H7 (cell line): Measurements from ENCODE around the gene XK. TPM values are rescaled to one million over a fixed set of nuclear protein-coding genes. Genes with fewer than 3 reads are reported as not detected.

Experiments
- DNase-seq: peaks from one replicate; pipeline ENCODE4 v3.0.0; 2012
- H3K27me3 ChIP-seq: 2 replicates; pipeline ENCODE4 v1.6.0; 2011; ENCODE audit warnings: mild to moderate bottlenecking, low read length; ENCODE audit not compliant: control insufficient read depth, insufficient read depth
- H3K36me3 ChIP-seq: replicated peaks from 2 replicates; pipeline ENCODE4 v1.5.1; 2011; ENCODE audit warnings: low read length; ENCODE audit not compliant: control insufficient read depth, insufficient read depth
- H3K4me3 ChIP-seq: 2 replicates; pipeline ENCODE4 v1.5.1; 2011; ENCODE audit warnings: low read depth, mild to moderate bottlenecking, control low read depth, low read length, moderate library complexity; ENCODE audit not compliant: insufficient read depth
- total RNA-seq: library from RNA; depleted of rRNA; stranded (reverse); fragments of >200 nt; shearing (Covaris generic); gene quantifications from 2 replicates; pipeline ENCODE4 v1.2.3, GENCODE V29; 2014

The XK gene
- total RNA-seq, 1 experiment from 2014 or later, result 1.2 TPM

DNA sequence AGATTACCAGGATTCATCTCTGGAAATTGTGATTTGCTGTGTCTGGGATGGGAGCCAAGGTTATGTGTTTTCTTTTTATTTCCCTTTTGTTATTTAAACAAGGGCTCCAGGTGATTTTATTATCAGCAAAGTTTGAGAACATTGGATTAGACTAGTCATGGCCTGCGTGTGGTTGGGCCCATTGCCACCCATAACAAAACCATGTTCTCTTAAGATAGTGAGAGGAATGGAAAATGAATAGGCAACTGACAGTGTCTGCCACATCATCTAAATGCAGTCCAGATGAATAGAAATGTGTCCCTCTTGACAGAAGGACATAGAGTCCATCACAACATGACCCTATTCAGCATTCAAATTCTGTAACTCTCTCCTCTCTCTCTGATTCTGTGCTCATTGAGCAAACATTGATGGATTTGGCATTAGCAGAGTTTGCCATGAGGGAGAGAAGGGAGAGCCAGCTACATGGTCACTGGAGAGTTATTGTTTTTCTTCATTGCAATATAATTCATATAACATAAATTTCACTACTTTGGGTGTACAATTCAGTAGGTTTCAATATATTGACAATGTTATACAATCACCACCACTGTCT, 11.7 kb downstream of the XK start:
- no peaks in the 10 kb centered on the region for H3K27me3 ChIP-seq
- no peaks in the 10 kb centered on the region for H3K36me3 ChIP-seq
- no peak for DNase-seq
- H3K4me3 ChIP-seq, result no peak overlapping the region

DNA sequence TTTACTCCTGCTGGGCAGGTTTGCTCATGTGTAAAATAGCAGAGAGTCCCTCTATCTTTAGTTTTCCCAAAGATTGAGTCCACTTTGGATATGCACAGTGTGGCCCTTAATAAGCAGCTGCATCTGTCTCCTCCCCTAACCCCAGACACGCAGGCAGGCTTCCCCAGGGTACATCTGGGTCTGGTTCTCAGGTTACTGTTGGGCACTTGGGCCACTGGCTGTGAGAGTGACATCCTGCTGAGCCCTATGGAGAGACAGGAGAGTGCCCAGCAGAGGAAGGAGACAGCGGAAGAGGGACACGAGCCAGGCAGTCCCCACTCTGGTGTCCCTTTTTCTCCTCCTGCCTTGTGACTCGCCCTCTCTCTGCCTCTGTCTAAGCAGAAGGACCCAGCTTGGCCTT, 16.0 kb downstream of the XK start:
- no peaks in the 10 kb centered on the region for H3K27me3 ChIP-seq
- peak; percentile 15 for DNase-seq
- H3K4me3 ChIP-seq, result no peak overlapping the region
- no peaks in the 10 kb centered on the region for H3K36me3 ChIP-seq

DNA sequence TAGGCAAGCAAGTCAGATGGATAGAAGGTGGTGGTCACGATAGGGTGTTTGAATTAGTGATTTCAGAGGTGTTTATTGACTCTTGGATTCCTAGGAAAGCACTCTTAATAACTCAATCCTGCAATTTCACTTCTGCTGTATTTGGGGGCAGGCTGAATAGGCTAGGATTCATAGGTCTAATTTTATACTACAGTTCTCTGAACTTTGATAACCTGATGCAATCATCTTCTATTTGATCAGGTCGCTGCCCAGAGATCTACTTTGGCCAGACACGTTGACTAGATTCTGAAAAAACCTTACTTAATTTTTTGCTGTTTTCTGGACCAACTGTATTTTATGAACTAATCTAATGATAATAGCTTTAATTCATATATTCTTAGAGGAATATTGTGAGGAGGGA, 26.4 kb downstream of the XK start:
- DNase-seq, result no peak
- Histone ChIP-seq H3K27me3 (no peaks in the 10 kb centered on the region), H3K36me3 (no peaks in the 10 kb centered on the region), H3K4me3 (no peak overlapping the region)

GRCh38 chrX:37712458-37712857, 26.9 kb downstream of the XK start:
- H3K27me3 ChIP-seq, result no peaks in the 10 kb centered on the region
- H3K4me3 ChIP-seq, result no peak overlapping the region
- H3K36me3 ChIP-seq, result no peaks in the 10 kb centered on the region
- no peak for DNase-seq

DNA sequence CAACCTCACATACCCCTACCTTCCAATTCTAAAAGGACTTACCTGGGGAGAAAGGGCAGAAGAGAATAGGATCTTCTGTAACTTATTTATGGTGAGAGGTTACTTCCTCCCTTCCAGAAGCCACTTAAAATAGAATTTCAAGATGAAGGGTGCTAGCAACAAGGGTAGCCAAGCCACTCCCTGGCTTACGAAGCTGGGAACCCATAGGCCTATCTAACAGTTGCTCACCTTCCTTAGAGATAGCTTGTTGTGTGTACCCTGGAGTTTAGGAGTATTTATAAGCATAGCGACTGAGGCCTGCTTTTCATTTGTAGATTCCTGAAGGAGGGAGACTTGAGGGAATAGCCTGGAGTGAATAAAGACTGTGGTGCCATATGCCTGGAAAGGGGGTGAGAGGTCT, 28.9 kb downstream of the XK start:
- Histone ChIP-seq H3K4me3 (no peak overlapping the region), H3K36me3 (no peaks in the 10 kb centered on the region), H3K27me3 (no peaks in the 10 kb centered on the region)
- DNase-seq, result no peak

GRCh38 chrX:37716602-37717001, 31.0 kb downstream of the XK start:
- H3K36me3 ChIP-seq, result no peaks in the 10 kb centered on the region
- H3K4me3 ChIP-seq, result no peak overlapping the region
- DNase-seq, result no peak
- no peaks in the 10 kb centered on the region for H3K27me3 ChIP-seq

- H3K27me3 ChIP-seq, result no peaks in the 10 kb centered on the region
- no peak overlapping the region for H3K4me3 ChIP-seq
- DNase-seq, result no peak
- H3K36me3 ChIP-seq, result no peaks in the 10 kb centered on the region
Measured at GRCh38 chrX:37717708-37718107, 32.1 kb downstream of the XK start.

DNA sequence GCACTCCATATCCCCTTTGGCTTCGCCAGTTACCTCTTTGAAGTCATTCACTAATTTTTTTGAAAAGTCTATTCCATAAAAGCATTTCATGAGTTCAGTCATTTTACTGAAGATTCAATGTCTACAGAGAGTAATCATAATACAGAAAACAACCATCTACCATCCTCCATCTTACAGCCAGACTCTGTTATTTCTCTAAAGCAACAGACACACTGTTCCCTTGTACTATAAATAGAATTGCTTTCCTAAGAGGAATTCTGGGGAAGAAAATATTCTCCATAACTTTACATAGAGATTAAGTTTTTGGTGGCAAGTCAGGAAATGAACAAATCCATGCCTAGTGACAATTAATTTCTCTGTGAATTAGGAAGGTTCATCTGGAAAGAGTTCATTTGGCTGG, 37.0 kb downstream of the XK start:
- no peak for DNase-seq
- H3K4me3 ChIP-seq, result no peak overlapping the region
- H3K27me3 ChIP-seq, result no peaks in the 10 kb centered on the region
- no peaks in the 10 kb centered on the region for H3K36me3 ChIP-seq

GRCh38 chrX:37726346-37726745, 40.8 kb downstream of the XK start:
- no peaks in the 10 kb centered on the region for H3K36me3 ChIP-seq
- no peak overlapping the region for H3K4me3 ChIP-seq
- DNase-seq, result no peak
- no peaks in the 10 kb centered on the region for H3K27me3 ChIP-seq

DNA sequence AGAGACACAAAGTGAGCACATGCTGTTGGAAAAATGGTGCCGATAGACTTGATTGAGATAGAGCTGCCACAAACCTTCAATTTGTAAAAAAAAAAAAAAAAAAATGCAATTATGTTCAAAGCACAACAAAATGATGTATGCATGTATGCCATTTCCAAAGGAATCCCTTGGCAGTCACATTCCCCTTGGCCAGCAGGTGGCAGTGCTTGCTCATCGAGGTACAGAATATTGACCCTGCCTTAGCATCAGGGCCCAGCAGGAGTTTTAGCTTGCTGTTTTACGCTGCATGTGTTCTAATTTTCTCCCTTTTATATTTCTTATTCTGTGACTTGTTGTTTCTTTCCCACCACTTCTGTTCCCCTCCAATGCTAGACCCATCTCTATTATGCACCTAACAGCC, 59.8 kb downstream of the XK start:
- no peak overlapping the region for H3K4me3 ChIP-seq
- peak; percentile 66 for DNase-seq
- no peaks in the 10 kb centered on the region for H3K36me3 ChIP-seq
- H3K27me3 ChIP-seq, result no peaks in the 10 kb centered on the region

GRCh38 chrX:37745835-37746217, 60.2 kb downstream of the XK start:
- Histone ChIP-seq H3K36me3 (no peaks in the 10 kb centered on the region), H3K27me3 (no peaks in the 10 kb centered on the region), H3K4me3 (no peak overlapping the region)
- DNase-seq, result no peak

GRCh38 chrX:37746218-37746941, 60.8 kb downstream of the XK start:
- no peak for DNase-seq
- no peaks in the 10 kb centered on the region for H3K27me3 ChIP-seq
- no peak overlapping the region for H3K4me3 ChIP-seq
- no peaks in the 10 kb centered on the region for H3K36me3 ChIP-seq

- no peak for DNase-seq
- no peaks in the 10 kb centered on the region for H3K36me3 ChIP-seq
- no peaks in the 10 kb centered on the region for H3K27me3 ChIP-seq
- H3K4me3 ChIP-seq, result no peak overlapping the region
Measured at GRCh38 chrX:37746951-37747350, 61.4 kb downstream of the XK start.

- no peaks in the 10 kb centered on the region for H3K27me3 ChIP-seq
- DNase-seq, result no peak
- H3K36me3 ChIP-seq, result no peaks in the 10 kb centered on the region
- H3K4me3 ChIP-seq, result no peak overlapping the region
Measured at GRCh38 chrX:37752281-37752680, 66.7 kb downstream of the XK start.

- no peak for DNase-seq
Measured at GRCh38 chrX:37752936-37753335, 67.3 kb downstream of the XK start.

GRCh38 chrX:37753384-37753783, 67.8 kb downstream of the XK start:
- H3K4me3 ChIP-seq, result no peak overlapping the region
- no peaks in the 10 kb centered on the region for H3K27me3 ChIP-seq
- DNase-seq, result no peak
- H3K36me3 ChIP-seq, result no peaks in the 10 kb centered on the region

More at GRCh38 chrX:37752936-37753335, 67.3 kb downstream of the XK start:
- H3K27me3 ChIP-seq, result no peaks in the 10 kb centered on the region
- H3K36me3 ChIP-seq, result no peaks in the 10 kb centered on the region
- no peak overlapping the region for H3K4me3 ChIP-seq
